K562 (cell line): ENCODE measurements around the gene HEBP2. TPM values are rescaled to one million over a fixed set of nuclear protein-coding genes. Genes with fewer than 3 reads are reported as not detected.

ENCODE experiments used
- ESRRB ChIP-seq: fragments of 250-450 bp; sonication (Bioruptor Pico); IDR thresholded peaks from 2 replicates; pipeline ENCODE4 v1.5.0; 2020; ENCODE audit warnings: mild to moderate bottlenecking, moderate library complexity, borderline replicate concordance
- FOXK2 ChIP-seq, 2 experiments: fragments of 450-650 bp; IDR thresholded peaks in 1 of 2; conservative IDR thresholded peaks in 1 of 2; 2 replicates each; pipeline ENCODE4 v1.6.1; 2016; ENCODE audit warnings: low read depth in 2 of 2, mild to moderate bottlenecking in 1 of 2
- KLF1 ChIP-seq: fragments of 450-650 bp; IDR thresholded peaks from 2 replicates; pipeline ENCODE4 v1.6.1; 2016; ENCODE audit warnings: missing genetic modification characterization, missing compliant biosample characterization
- NONO ChIP-seq, 2 experiments: fragments of 200-400 bp in 1 of 2; fragments of 450-650 bp in 1 of 2; formaldehyde crosslinking in 1 of 2; IDR thresholded peaks; 2 replicates each; pipeline ENCODE4 v1.6.1; 2017; ENCODE audit warnings: low read depth in 2 of 2, mild to moderate bottlenecking in 2 of 2, moderate library complexity in 2 of 2, low read length in 1 of 2
- RUNX1 ChIP-seq: sonication (generic); IDR thresholded peaks from 2 replicates; pipeline ENCODE4 v1.6.1; 2016; ENCODE audit warnings: antibody characterized with exemption, low read depth
- SMAD3 ChIP-seq: fragments of 450-650 bp; formaldehyde crosslinking; conservative IDR thresholded peaks from 2 replicates; pipeline ENCODE4 v1.4.0; 2020; ENCODE audit warnings: mild to moderate bottlenecking
- ZNF609 ChIP-seq: sonication (generic); formaldehyde crosslinking; IDR thresholded peaks from 2 replicates; pipeline ENCODE4 v1.8.1; 2023; ENCODE audit warnings: missing genetic modification reagents, mild to moderate bottlenecking, borderline replicate concordance
- polyA plus RNA-seq, 8 experiments: library from polyadenylated mRNA; depleted of rRNA in 4 of 8; stranded (reverse) in 5 of 8; unstranded in 3 of 8; fragments of >200 nt; fragmentation: Nextera tagmentation in 2 of 8; fragmentation: Illumina TruSeq in 1 of 8; extraction: Ambion mirVana in 2 of 8; extraction: Trizol in 1 of 8; gene quantifications; 2 replicates each; pipeline versions ENCODE4 v1.2.1 to v1.2.3, GENCODE V29; 2011 to 2014; ENCODE audit warnings: inconsistent platforms in 1 of 8, missing spikeins in 1 of 8
- total RNA-seq, 7 experiments: library from RNA; depleted of rRNA in 6 of 7; stranded (reverse); fragments of >200 nt in 6 of 7; fragmentation: Illumina TruSeq in 2 of 7; extraction: Trizol in 2 of 7; gene quantifications; 2 replicates each; pipeline versions ENCODE4 v1.2.1 to v1.2.3, GENCODE V29; 2011 to 2021; ENCODE audit warnings: low replicate concordance in 1 of 7

The HEBP2 gene
- total and polyA plus RNA-seq, 9 of the 15 experiments (the other 6 are each of a cell fraction or from before 2014, with no cell fraction given): 8.5 to 63.7 (median 36.9) TPM

GRCh38 chr6:138443979-138444378 is 40.0 kb downstream of the HEBP2 start (continued):
- TF ChIP-seq ZNF609 (CRISPR knock-in tag): no peak
- TF ChIP-seq RUNX1: no peak
- no peak for TF ChIP-seq SMAD3
- no peak for TF ChIP-seq ESRRB (CRISPR knock-in tag)
- TF ChIP-seq NONO (IDR thresholded peaks at IDR 0.05; ENCODE audit: low read depth in 2 of 2, low read length in 1 of 2): no peak
- no peak for TF ChIP-seq KLF1 (tag)
- no peak for TF ChIP-seq FOXK2 (conservative IDR thresholded peaks at IDR 0.05 in 1 of 2, IDR thresholded peaks at IDR 0.05 in 1 of 2; ENCODE audit: low read depth in 2 of 2)
